MCF 10A (cell line): ENCODE data around the gene TUBB6. TPM values are rescaled to one million over a fixed set of nuclear protein-coding genes. Genes with fewer than 3 reads are reported as not detected.

Experiments
- BruUV-seq: library from RNA; stranded (reverse); fragments of 400-500 nt; replicated peaks from 2 replicates; lab custom pipeline; 2021; lab: Mats Ljungman, UMichigan
- CTCF ChIA-PET: fragments of 300-600 bp; sonication (Branson Sonifier 250); formaldehyde crosslinking; extraction: SDS; loops from one replicate; lab custom pipeline; 2021; ENCODE audit warnings: antibody characterized with exemption, inconsistent platforms; lab: Yijun Ruan, JAX
- POLR2A ChIA-PET: fragments of 300-600, 350-650 bp; sonication (Branson Sonifier 250); formaldehyde crosslinking; extraction: SDS; loops from one replicate; lab custom pipeline; 2020; ENCODE audit warnings: antibody characterized with exemption, inconsistent platforms; lab: Yijun Ruan, JAX
- DNase-seq: peaks from one replicate; pipeline ENCODE4 v3.0.0-alpha.2; 2018; ENCODE audit not compliant: unreplicated experiment
- H3K27ac Mint-ChIP-seq: one replicate; pipeline ENCODE4 v1.8.0; 2022; ENCODE audit warnings: mild to moderate bottlenecking, low read depth, mixed read lengths; ENCODE audit not compliant: unreplicated experiment
- H3K27me3 Mint-ChIP-seq: one replicate; pipeline ENCODE4 v1.8.0; 2022; ENCODE audit warnings: mixed read lengths; ENCODE audit not compliant: insufficient read depth, unreplicated experiment
- H3K36me3 Mint-ChIP-seq: one replicate; pipeline ENCODE4 v1.8.0; 2022; ENCODE audit warnings: mild to moderate bottlenecking, moderate library complexity, mixed read lengths; ENCODE audit not compliant: insufficient read depth, unreplicated experiment
- H3K4me1 Mint-ChIP-seq: one replicate; pipeline ENCODE4 v1.8.0; 2022; ENCODE audit warnings: mixed read lengths; ENCODE audit not compliant: insufficient read depth, unreplicated experiment
- H3K4me3 Mint-ChIP-seq: one replicate; pipeline ENCODE4 v1.8.0; 2022; ENCODE audit warnings: mild to moderate bottlenecking, moderate library complexity, mixed read lengths; ENCODE audit not compliant: unreplicated experiment
- H3K9me3 Mint-ChIP-seq: one replicate; pipeline ENCODE4 v1.8.0; 2022; ENCODE audit warnings: mixed read lengths; ENCODE audit not compliant: unreplicated experiment
- CTCF ChIP-seq: fragments of 200-600 bp; IDR thresholded peaks from one replicate; pipeline ENCODE4 v1.8.0; 2022; ENCODE audit warnings: antibody characterized with exemption, mild to moderate bottlenecking; ENCODE audit not compliant: unreplicated experiment
- intact Hi-C: fragments of 100-400 bp; cut with micrococcal nuclease; formaldehyde crosslinking; loops from 2 replicates; pipeline ENCODE4 v1.14.1; 2022
- total RNA-seq: library from RNA; stranded (reverse); gene quantifications from 2 replicates; pipeline ENCODE4 v1.2.3, GENCODE V29; 2022

TUBB6 gene
- total RNA-seq, 1 experiment from 2014 or later, result 167 TPM

GRCh38 chr18:12372406-12372805 lies 64.4 kb downstream of the TUBB6 start:
- Mint-ChIP-seq H3K27ac (no peak overlapping the region), H3K4me3 (no peak overlapping the region), H3K36me3 (peaks cover 57% of the 10 kb centered on the region), H3K9me3 (no peaks in the 10 kb centered on the region), H3K27me3 (no peaks in the 10 kb centered on the region), H3K4me1 (peaks cover 29% of the 10 kb centered on the region)
- no peak for TF ChIP-seq CTCF
- ChIA-PET POLR2A (interaction anchor here (1.7 kb wide), 1 partner anchor 62 kb away, joined by 4 read pairs; no protein-coding TSS in a partner anchor), CTCF (no interaction called here)
- DNase-seq, result no peak
- intact Hi-C loops, result no loop called here
- BruUV-seq, result no TSS peak

DNA sequence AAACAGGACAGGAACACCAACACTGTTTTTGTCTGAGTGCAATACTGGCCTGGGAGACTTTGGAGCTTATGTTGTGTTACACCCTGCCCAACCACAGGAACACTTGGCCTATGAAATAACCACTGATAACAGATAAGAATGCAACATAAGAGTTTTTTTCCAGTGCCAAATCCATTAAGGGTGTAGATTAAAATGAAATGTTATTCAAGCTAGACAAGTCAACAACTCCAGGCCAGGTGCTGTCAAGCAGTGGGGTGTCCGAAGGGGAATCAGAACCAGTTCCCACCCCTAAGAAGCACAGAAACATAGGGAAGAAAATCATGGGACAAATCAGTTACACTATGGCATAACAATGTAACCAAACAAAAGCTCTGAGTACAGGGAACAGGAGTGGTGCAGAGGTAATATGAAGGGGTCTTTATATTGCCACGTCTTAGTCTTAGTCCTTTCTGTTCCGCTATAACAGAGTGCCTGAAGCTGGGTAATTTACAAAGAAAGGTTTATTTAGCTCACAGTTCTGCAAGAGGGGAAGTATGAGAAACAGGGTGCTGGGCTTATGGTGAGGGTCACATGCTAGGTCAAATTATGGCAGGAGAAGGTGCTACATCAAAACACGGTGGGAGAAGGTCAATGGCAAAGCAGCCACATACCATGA lies 65.2 kb downstream of the TUBB6 start:
- no peak for TF ChIP-seq CTCF
- CTCF ChIA-PET, result interaction anchor here (0.6 to 1.1 kb wide), 3 partner anchors 32 to 601 kb away, joined by 3 to 7 read pairs (median 3); no protein-coding TSS in a partner anchor

GRCh38 chr18:12373771-12374116 lies 65.7 kb downstream of the TUBB6 start:
- no peak for DNase-seq
- BruUV-seq, result no TSS peak
- peaks cover 50% of the 10 kb centered on the region for H3K36me3 Mint-ChIP-seq
- ChIA-PET CTCF (interaction anchor here (0.6 to 1.1 kb wide), 2 partner anchors 32 to 601 kb away, joined by 3 read pairs; no protein-coding TSS in a partner anchor), POLR2A (interaction anchor here (0.7 to 1.7 kb wide), 2 partner anchors 58 to 64 kb away, joined by 3 to 4 read pairs; no protein-coding TSS in a partner anchor)
- no peaks in the 10 kb centered on the region for H3K9me3 Mint-ChIP-seq
- intact Hi-C loops, result no loop called here
- no peaks in the 10 kb centered on the region for H3K27me3 Mint-ChIP-seq
- peaks cover 29% of the 10 kb centered on the region for H3K4me1 Mint-ChIP-seq
- no peak overlapping the region for H3K27ac Mint-ChIP-seq
- peak overlapping the region; percentile 6 for H3K4me3 Mint-ChIP-seq
- TF ChIP-seq CTCF, result no peak

More for the DNA sequence above, 65.2 kb downstream of the TUBB6 start:
- POLR2A ChIA-PET, result interaction anchor here (0.7 to 1.7 kb wide), 2 partner anchors 57 to 63 kb away, joined by 3 to 4 read pairs; no protein-coding TSS in a partner anchor
- H3K4me1 Mint-ChIP-seq, result peaks cover 29% of the 10 kb centered on the region
- no TSS peak for BruUV-seq
- H3K36me3 Mint-ChIP-seq, result peaks cover 55% of the 10 kb centered on the region
- H3K9me3 Mint-ChIP-seq, result no peaks in the 10 kb centered on the region
- no peak for DNase-seq
- peak overlapping the region; percentile 6 for H3K4me3 Mint-ChIP-seq
- intact Hi-C loops, result no loop called here
- no peak overlapping the region for H3K27ac Mint-ChIP-seq
- no peaks in the 10 kb centered on the region for H3K27me3 Mint-ChIP-seq

DNA sequence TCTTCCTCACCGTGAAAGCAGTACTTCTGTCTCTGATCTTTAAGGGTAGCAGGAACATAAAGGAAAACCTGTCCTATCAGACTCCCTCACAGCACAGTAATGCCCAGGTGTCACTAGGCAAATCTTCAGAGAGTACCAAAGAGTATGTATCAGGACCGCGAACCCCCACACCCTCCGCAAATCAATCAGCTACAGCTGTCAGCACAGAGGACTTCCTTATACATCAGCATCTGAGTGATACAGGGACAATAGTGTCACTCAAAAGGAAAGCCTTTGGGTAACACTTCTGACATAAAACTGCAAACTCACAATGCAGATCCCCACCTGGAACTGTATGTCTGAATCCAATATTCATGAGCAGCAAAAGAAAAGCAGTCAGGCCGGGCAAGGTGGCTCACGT lies 66.4 kb downstream of the TUBB6 start:
- TF ChIP-seq CTCF, result no peak
- TSS peak; percentile 10 for BruUV-seq
- Mint-ChIP-seq H3K36me3 (peaks cover 43% of the 10 kb centered on the region), H3K4me1 (peaks cover 29% of the 10 kb centered on the region), H3K4me3 (peak overlapping the region; percentile 85), H3K9me3 (no peaks in the 10 kb centered on the region), H3K27me3 (no peaks in the 10 kb centered on the region), H3K27ac (peak overlapping the region; percentile 90)
- DNase-seq, result no peak
- CTCF ChIA-PET, result interaction anchor here (0.8 kb wide), 1 partner anchor 51 kb away, joined by 3 read pairs; no protein-coding TSS in a partner anchor
- intact Hi-C loops, result no loop called here
- POLR2A ChIA-PET, result interaction anchor here (1.6 kb wide), 1 partner anchor 58 kb away, joined by 5 read pairs; no protein-coding TSS in a partner anchor
